GM12878 (cell line): ENCODE results near the gene THAP6. TPM values are rescaled to one million over a fixed set of nuclear protein-coding genes. Genes with fewer than 3 reads are reported as not detected.

Experiments used
- BMI1 ChIP-seq: fragments of 450-650 bp; IDR thresholded peaks from 2 replicates; pipeline ENCODE4 v1.6.1; 2016; ENCODE audit warnings: mild to moderate bottlenecking, moderate library complexity, borderline replicate concordance
- CBFB ChIP-seq: IDR thresholded peaks from 2 replicates; pipeline ENCODE4 v1.6.1; 2016; ENCODE audit warnings: antibody characterized with exemption, low read depth
- EED ChIP-seq: sonication (generic); IDR thresholded peaks from 2 replicates; pipeline ENCODE4 v1.6.1; 2016; ENCODE audit warnings: antibody characterized with exemption, low read depth
- GATAD2B ChIP-seq: fragments of 450-650 bp; conservative IDR thresholded peaks from 2 replicates; pipeline ENCODE4 v1.6.1; 2017; ENCODE audit warnings: low read depth, mild to moderate bottlenecking, moderate library complexity
- IKZF2 ChIP-seq, 2 experiments: fragments of 450-650 bp; IDR thresholded peaks; 2 replicates each; pipeline ENCODE4 v1.6.1; 2017; ENCODE audit warnings: mild to moderate bottlenecking in 2 of 2, moderate library complexity in 2 of 2
- IRF4 ChIP-seq: IDR thresholded peaks from 2 replicates; pipeline ENCODE4 v1.6.1; 2011; ENCODE audit warnings: low read depth, low read length
- KAT2A ChIP-seq: conservative IDR thresholded peaks from 2 replicates; pipeline ENCODE4 v1.6.1; 2011; ENCODE audit warnings: low read depth, low read length; ENCODE audit not compliant: control insufficient read depth
- MEF2B ChIP-seq: fragments of 450-650 bp; IDR thresholded peaks from 2 replicates; pipeline ENCODE4 v1.6.1; 2018; ENCODE audit warnings: mild to moderate bottlenecking, moderate library complexity; ENCODE audit not compliant: partially characterized antibody, poor library complexity, severe bottlenecking
- NBN ChIP-seq: fragments of 450-650 bp; IDR thresholded peaks from 2 replicates; pipeline ENCODE4 v1.6.1; 2016
- PKNOX1 ChIP-seq: fragments of 450-650 bp; IDR thresholded peaks from 2 replicates; pipeline ENCODE4 v1.6.1; 2016; ENCODE audit warnings: mild to moderate bottlenecking
- SIX5 ChIP-seq: IDR thresholded peaks from 2 replicates; pipeline ENCODE4 v1.6.1; 2011; ENCODE audit warnings: mild to moderate bottlenecking, low read depth, low read length, moderate library complexity; ENCODE audit not compliant: severe bottlenecking
- STAT3 ChIP-seq: IDR thresholded peaks from 2 replicates; pipeline ENCODE4 v1.6.1; 2011; ENCODE audit warnings: low read depth, low read length, improper control_type of control experiment
- TBL1XR1 ChIP-seq: IDR thresholded peaks from 2 replicates; pipeline ENCODE4 v1.6.1; 2012; ENCODE audit warnings: low read depth, low read length, improper control_type of control experiment
- USF1 ChIP-seq: IDR thresholded peaks from 2 replicates; pipeline ENCODE4 v1.6.1; 2011; ENCODE audit warnings: borderline replicate concordance, low read depth, mild to moderate bottlenecking, moderate library complexity, mixed read lengths, low read length; ENCODE audit not compliant: insufficient read depth; ENCODE audit errors: extremely low read length
- ZNF687 ChIP-seq: fragments of 450-650 bp; IDR thresholded peaks from 2 replicates; pipeline ENCODE4 v1.6.1; 2017; ENCODE audit warnings: mild to moderate bottlenecking, moderate library complexity
- polyA plus RNA-seq, 11 experiments: library from polyadenylated mRNA; depleted of rRNA in 4 of 11; unstranded in 6 of 11; stranded (reverse) in 5 of 11; fragments of >200 nt; fragmentation: Nextera tagmentation in 4 of 11; fragmentation: Illumina TruSeq in 1 of 11; extraction: Ambion mirVana in 4 of 11; extraction: Trizol in 1 of 11; gene quantifications; 1 replicate in 1 of 11; 2 replicates in 10 of 11; pipeline versions ENCODE4 v1.2.1 to v1.2.3, GENCODE V29; 2011 to 2016; ENCODE audit warnings: inconsistent platforms in 2 of 11, missing spikeins in 2 of 11, low read depth in 1 of 11
- total RNA-seq, 4 experiments: library from RNA; depleted of rRNA in 3 of 4; stranded (reverse); fragments of >200 nt in 3 of 4; fragmentation: Illumina TruSeq in 1 of 4; extraction: Trizol in 1 of 4; gene quantifications; 2 replicates each; pipeline versions ENCODE4 v1.2.1 to v1.2.3, GENCODE V29; 2013 to 2021
- TF ChIP-seq, protein P1 (sequence below): fragments of 450-650 bp; formaldehyde crosslinking; IDR thresholded peaks from 2 replicates; pipeline ENCODE4 v1.5.0; 2022; ENCODE audit warnings: mild to moderate bottlenecking, missing genetic modification characterization
- TF ChIP-seq, protein P2 (sequence below): fragments of 450-650 bp; conservative IDR thresholded peaks from 2 replicates; pipeline ENCODE4 v1.6.1; 2017; ENCODE audit warnings: mild to moderate bottlenecking, moderate library complexity

THAP6 gene
- total and polyA plus RNA-seq, 10 of the 15 experiments (the other 5 are each of a cell fraction or from before 2014, with no cell fraction given) = 8.9 to 21.9 (median 12.8) TPM

GRCh38 chr4:75514131-75514948 is at the start of gene THAP6, which contains the start of gene RCHY1 (continued):
- TF ChIP-seq ZNF687 (no peak; the same call in 1 of the 2 replicates), SIX5 (peak; percentile 73), CBFB (peak; percentile 80), BMI1 (no peak), IRF4 (peak; percentile 39; the same call in 1 of the 2 replicates), EED (peak; percentile 61; the same call in 1 of the 2 replicates), STAT3 (no peak), MEF2B (no peak), USF1 (peak; percentile 94), NBN (peak; percentile 94), IKZF2 (IDR thresholded peaks at IDR 0.05) (peak; percentile 74 to 88), GATAD2B (0 out of 2 replicates have a peak, but pooled peaks have one; percentile 43), KAT2A (no peak), TBL1XR1 (no peak), PKNOX1 (peak; percentile 57)
- TF ChIP-seq, protein P1, sequence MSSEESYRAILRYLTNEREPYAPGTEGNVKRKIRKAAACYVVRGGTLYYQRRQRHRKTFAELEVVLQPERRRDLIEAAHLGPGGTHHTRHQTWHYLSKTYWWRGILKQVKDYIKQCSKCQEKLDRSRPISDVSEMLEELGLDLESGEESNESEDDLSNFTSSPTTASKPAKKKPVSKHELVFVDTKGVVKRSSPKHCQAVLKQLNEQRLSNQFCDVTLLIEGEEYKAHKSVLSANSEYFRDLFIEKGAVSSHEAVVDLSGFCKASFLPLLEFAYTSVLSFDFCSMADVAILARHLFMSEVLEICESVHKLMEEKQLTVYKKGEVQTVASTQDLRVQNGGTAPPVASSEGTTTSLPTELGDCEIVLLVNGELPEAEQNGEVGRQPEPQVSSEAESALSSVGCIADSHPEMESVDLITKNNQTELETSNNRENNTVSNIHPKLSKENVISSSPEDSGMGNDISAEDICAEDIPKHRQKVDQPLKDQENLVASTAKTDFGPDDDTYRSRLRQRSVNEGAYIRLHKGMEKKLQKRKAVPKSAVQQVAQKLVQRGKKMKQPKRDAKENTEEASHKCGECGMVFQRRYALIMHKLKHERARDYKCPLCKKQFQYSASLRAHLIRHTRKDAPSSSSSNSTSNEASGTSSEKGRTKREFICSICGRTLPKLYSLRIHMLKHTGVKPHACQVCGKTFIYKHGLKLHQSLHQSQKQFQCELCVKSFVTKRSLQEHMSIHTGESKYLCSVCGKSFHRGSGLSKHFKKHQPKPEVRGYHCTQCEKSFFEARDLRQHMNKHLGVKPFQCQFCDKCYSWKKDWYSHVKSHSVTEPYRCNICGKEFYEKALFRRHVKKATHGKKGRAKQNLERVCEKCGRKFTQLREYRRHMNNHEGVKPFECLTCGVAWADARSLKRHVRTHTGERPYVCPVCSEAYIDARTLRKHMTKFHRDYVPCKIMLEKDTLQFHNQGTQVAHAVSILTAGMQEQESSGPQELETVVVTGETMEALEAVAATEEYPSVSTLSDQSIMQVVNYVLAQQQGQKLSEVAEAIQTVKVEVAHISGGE (CRISPR knock-in tag) = peak; percentile 34; the same call in 1 of the 2 replicates
- TF ChIP-seq, protein P2, sequence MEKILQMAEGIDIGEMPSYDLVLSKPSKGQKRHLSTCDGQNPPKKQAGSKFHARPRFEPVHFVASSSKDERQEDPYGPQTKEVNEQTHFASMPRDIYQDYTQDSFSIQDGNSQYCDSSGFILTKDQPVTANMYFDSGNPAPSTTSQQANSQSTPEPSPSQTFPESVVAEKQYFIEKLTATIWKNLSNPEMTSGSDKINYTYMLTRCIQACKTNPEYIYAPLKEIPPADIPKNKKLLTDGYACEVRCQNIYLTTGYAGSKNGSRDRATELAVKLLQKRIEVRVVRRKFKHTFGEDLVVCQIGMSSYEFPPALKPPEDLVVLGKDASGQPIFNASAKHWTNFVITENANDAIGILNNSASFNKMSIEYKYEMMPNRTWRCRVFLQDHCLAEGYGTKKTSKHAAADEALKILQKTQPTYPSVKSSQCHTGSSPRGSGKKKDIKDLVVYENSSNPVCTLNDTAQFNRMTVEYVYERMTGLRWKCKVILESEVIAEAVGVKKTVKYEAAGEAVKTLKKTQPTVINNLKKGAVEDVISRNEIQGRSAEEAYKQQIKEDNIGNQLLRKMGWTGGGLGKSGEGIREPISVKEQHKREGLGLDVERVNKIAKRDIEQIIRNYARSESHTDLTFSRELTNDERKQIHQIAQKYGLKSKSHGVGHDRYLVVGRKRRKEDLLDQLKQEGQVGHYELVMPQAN = peak; percentile 60
